Chondrocyte (in vitro differentiated cells): ENCODE results near the gene HDC. TPM values are rescaled to one million over a fixed set of nuclear protein-coding genes. Genes with fewer than 3 reads are reported as not detected.

Experiments
- DNase-seq: peaks from one replicate; pipeline ENCODE4 v3.0.0; 2021; ENCODE audit warnings: mixed read lengths, low spot score
- H3K27ac Mint-ChIP-seq: one replicate; pipeline ENCODE4 v1.8.0; 2021; ENCODE audit warnings: mild to moderate bottlenecking, moderate library complexity, mixed read lengths; ENCODE audit not compliant: unreplicated experiment
- H3K27me3 Mint-ChIP-seq: 2 replicates; pipeline ENCODE4 v1.8.0; 2021; ENCODE audit warnings: low read depth, mixed read lengths
- H3K36me3 Mint-ChIP-seq: 2 replicates; pipeline ENCODE4 v1.8.0; 2021; ENCODE audit warnings: low read depth, mixed read lengths
- H3K4me1 Mint-ChIP-seq: 2 replicates; pipeline ENCODE4 v1.8.0; 2021; ENCODE audit warnings: low read depth, mild to moderate bottlenecking, mixed read lengths
- H3K4me3 Mint-ChIP-seq: one replicate; pipeline ENCODE4 v1.8.0; 2021; ENCODE audit warnings: mild to moderate bottlenecking, moderate library complexity, mixed read lengths; ENCODE audit not compliant: unreplicated experiment
- H3K9me3 Mint-ChIP-seq: 2 replicates; pipeline ENCODE4 v1.8.0; 2021; ENCODE audit warnings: low read depth, mixed read lengths
- CTCF ChIP-seq: fragments of 200-600 bp; sonication (generic); IDR thresholded peaks from 2 replicates; pipeline ENCODE4 v1.5.0; 2021; ENCODE audit warnings: antibody characterized with exemption, mild to moderate bottlenecking, moderate library complexity
- total RNA-seq: library from RNA; stranded (reverse); gene quantifications from 3 replicates; pipeline ENCODE4 v1.2.1, GENCODE V29; 2021

HDC gene
- total RNA-seq, 1 donor from 2014 or later = not detected

- no peaks in the 10 kb centered on the region for H3K4me1 Mint-ChIP-seq
- peaks cover 2% of the 10 kb centered on the region for H3K36me3 Mint-ChIP-seq
- no peak for TF ChIP-seq CTCF
- no peaks in the 10 kb centered on the region for H3K9me3 Mint-ChIP-seq
- no peak overlapping the region for H3K27ac Mint-ChIP-seq
- peaks cover 23% of the 10 kb centered on the region for H3K27me3 Mint-ChIP-seq
- DNase-seq = no peak
- H3K4me3 Mint-ChIP-seq = no peak overlapping the region
These were observed 73.4 kb downstream of the HDC start for GRCh38 chr15:50192164-50192563.

Other genes starting within 250 kb of the HDC start
- not detected in 3 replicates for gene ATP8B4, start 146.5 kb downstream of the HDC start, total RNA-seq
- not detected in 3 replicates for gene SLC27A2, start 83.5 kb downstream of the HDC start, total RNA-seq
- gene GABPB1, start 89.5 kb upstream of the HDC start, total RNA-seq = 13.1 to 18.1 TPM (median 16.9 TPM) in 3 replicates
- 43.7 to 53.7 TPM (median 43.7 TPM) in 3 replicates for gene USP8, start 158.7 kb upstream of the HDC start, total RNA-seq